Nephron (organoid): ENCODE data around the gene JAZF1.
A peak's percentile ranks its signal among the peaks of the same experiment; 100 is the strongest.

Experiments
- H3K27ac Mint-ChIP-seq, 3 experiments: 2 replicates each; pipeline ENCODE4 v1.8.0; 2020; ENCODE audit warnings: mixed read lengths in 3 of 3, mild to moderate bottlenecking in 2 of 3, moderate library complexity in 1 of 3
- H3K27me3 Mint-ChIP-seq: 2 replicates; pipeline ENCODE4 v1.8.0; 2021; ENCODE audit warnings: low read depth, mild to moderate bottlenecking, moderate library complexity, mixed read lengths
- H3K36me3 Mint-ChIP-seq: 2 replicates; pipeline ENCODE4 v1.8.0; 2020; ENCODE audit warnings: low read depth, mixed read lengths
- H3K4me1 Mint-ChIP-seq: 2 replicates; pipeline ENCODE4 v1.8.0; 2020; ENCODE audit warnings: mixed read lengths
- H3K4me3 Mint-ChIP-seq, 3 experiments: 2 replicates each; pipeline ENCODE4 v1.8.0; 2020; ENCODE audit warnings: mild to moderate bottlenecking in 3 of 3, mixed read lengths in 3 of 3, moderate library complexity in 2 of 3
- H3K9me3 Mint-ChIP-seq: 2 replicates; pipeline ENCODE4 v1.8.0; 2020; ENCODE audit warnings: mixed read lengths
- TF ChIP-seq, protein P1 (sequence below), 3 experiments: fragments of 200-600 bp; sonication (generic); IDR thresholded peaks; one replicate each; pipeline ENCODE4 v1.5.0; 2021; ENCODE audit warnings: antibody characterized with exemption in 3 of 3; ENCODE audit not compliant: unreplicated experiment in 3 of 3

The JAZF1 gene

DNA sequence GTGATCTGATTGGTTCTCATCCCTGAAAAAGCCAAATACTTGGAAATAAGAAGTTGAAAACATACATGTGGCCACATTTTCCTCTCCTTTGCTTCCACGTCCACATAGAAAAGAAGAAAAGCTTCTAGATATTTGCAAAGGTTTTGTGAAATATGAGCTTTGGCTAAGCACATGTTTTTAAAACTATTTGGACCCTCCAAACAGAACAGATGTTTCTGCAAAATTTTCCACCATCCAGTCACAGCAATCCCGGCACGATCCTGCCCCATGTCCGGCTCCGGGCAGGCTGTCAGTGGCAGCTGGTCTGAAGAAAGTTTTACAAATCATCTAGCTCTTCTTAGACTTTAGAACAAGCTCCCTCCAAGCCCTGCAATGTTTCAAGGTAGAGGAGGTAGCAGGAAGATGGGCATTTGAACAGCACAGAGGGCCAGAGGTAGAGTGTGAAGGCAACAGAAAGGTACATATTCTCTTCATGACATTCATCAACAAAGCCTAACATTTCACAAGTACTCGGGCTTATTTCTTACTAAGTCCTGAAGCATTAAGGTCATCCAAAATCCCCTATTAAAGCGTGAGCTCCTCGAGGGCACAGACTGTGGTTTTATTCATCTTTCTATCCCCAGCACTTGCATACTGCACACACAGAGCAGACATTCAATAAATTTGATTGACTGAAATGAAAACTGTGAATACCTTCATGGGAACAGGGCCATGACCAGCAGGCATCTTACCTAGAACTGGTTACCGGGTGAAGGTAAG, 110.1 kb downstream of the JAZF1 start:
- no peaks in the 10 kb centered on the region for H3K36me3 Mint-ChIP-seq
- TF ChIP-seq, protein P1, sequence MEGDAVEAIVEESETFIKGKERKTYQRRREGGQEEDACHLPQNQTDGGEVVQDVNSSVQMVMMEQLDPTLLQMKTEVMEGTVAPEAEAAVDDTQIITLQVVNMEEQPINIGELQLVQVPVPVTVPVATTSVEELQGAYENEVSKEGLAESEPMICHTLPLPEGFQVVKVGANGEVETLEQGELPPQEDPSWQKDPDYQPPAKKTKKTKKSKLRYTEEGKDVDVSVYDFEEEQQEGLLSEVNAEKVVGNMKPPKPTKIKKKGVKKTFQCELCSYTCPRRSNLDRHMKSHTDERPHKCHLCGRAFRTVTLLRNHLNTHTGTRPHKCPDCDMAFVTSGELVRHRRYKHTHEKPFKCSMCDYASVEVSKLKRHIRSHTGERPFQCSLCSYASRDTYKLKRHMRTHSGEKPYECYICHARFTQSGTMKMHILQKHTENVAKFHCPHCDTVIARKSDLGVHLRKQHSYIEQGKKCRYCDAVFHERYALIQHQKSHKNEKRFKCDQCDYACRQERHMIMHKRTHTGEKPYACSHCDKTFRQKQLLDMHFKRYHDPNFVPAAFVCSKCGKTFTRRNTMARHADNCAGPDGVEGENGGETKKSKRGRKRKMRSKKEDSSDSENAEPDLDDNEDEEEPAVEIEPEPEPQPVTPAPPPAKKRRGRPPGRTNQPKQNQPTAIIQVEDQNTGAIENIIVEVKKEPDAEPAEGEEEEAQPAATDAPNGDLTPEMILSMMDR (IDR thresholded peaks at IDR 0.05; ENCODE audit: unreplicated experiment in 3 of 3), result no peak
- H3K9me3 Mint-ChIP-seq, result no peaks in the 10 kb centered on the region
- H3K27ac Mint-ChIP-seq, result peak overlapping the region; percentile 86 to 100 (median 94)
- peaks cover 54% of the 10 kb centered on the region for H3K4me1 Mint-ChIP-seq
- peak overlapping the region in 2 of 3 experiments; percentile 52 to 72 for H3K4me3 Mint-ChIP-seq
- no peaks in the 10 kb centered on the region for H3K27me3 Mint-ChIP-seq

GRCh38 chr7:28069807-28070206, 110.8 kb downstream of the JAZF1 start:
- TF ChIP-seq, protein P1 (IDR thresholded peaks at IDR 0.05; ENCODE audit: unreplicated experiment in 3 of 3), result no peak
- peak overlapping the region; percentile 5 to 72 (median 23) for H3K4me3 Mint-ChIP-seq
- H3K27ac Mint-ChIP-seq, result peak overlapping the region; percentile 86 to 100 (median 94)
- no peaks in the 10 kb centered on the region for H3K9me3 Mint-ChIP-seq
- no peaks in the 10 kb centered on the region for H3K36me3 Mint-ChIP-seq
- H3K27me3 Mint-ChIP-seq, result no peaks in the 10 kb centered on the region
- peaks cover 58% of the 10 kb centered on the region for H3K4me1 Mint-ChIP-seq

GRCh38 chr7:28069388-28069787, 111.2 kb downstream of the JAZF1 start:
- Mint-ChIP-seq H3K9me3 (no peaks in the 10 kb centered on the region), H3K27ac (peak overlapping the region; percentile 86 to 100 (median 94)), H3K27me3 (no peaks in the 10 kb centered on the region), H3K4me1 (peaks cover 60% of the 10 kb centered on the region), H3K4me3 (no peak overlapping the region), H3K36me3 (no peaks in the 10 kb centered on the region)
- TF ChIP-seq, protein P1 (IDR thresholded peaks at IDR 0.05; ENCODE audit: unreplicated experiment in 3 of 3), result no peak

DNA sequence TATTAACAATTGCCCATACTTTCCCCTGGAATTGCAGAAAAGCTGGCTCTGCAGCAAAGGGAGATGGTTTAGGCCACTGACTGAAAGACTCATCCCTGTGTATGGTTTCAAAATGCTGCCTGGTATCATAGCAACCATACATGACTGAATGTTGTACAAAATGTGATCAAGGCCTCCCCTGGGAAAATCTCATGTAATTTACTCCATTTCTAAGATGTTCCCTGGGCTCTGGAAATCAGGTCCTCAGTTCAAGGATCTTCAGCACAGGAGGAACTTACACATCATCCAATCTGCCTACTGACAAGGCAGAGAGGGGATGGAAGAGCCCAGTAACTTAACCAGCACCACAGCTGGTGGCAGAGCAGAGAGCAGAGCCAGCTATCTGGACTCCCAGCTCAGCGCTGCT, 111.8 kb downstream of the JAZF1 start:
- Mint-ChIP-seq H3K27ac (peak overlapping the region; percentile 70 to 100 (median 94)), H3K27me3 (no peaks in the 10 kb centered on the region), H3K4me1 (peaks cover 65% of the 10 kb centered on the region), H3K9me3 (no peaks in the 10 kb centered on the region), H3K36me3 (no peaks in the 10 kb centered on the region), H3K4me3 (no peak overlapping the region)
- TF ChIP-seq, protein P1 (IDR thresholded peaks at IDR 0.05; ENCODE audit: unreplicated experiment in 3 of 3), result no peak

DNA sequence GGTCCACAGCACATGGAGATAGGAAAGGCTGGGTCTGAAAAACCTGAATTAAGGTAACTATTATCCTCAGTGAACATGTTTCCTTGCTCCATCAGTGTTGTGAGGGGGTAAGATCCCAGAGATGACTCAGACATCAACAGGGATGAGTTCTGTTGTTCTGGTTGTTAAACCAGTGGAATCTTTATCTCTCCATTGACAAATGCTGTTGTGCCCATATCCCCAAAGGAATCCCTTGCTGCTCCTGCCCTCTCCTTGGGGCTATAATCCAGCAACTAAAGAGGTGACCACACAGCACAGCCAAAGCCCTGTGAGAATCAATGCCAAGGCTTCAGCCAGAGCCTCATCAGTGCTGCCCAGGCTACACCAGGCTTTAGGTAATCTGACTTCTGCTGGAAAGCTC, 113.4 kb downstream of the JAZF1 start:
- H3K9me3 Mint-ChIP-seq, result no peaks in the 10 kb centered on the region
- no peak overlapping the region for H3K4me3 Mint-ChIP-seq
- peaks cover 62% of the 10 kb centered on the region for H3K4me1 Mint-ChIP-seq
- TF ChIP-seq, protein P1 (IDR thresholded peaks at IDR 0.05; ENCODE audit: unreplicated experiment in 3 of 3), result no peak
- H3K27ac Mint-ChIP-seq, result peak overlapping the region in 1 of 3 experiments; percentile 56
- no peaks in the 10 kb centered on the region for H3K27me3 Mint-ChIP-seq
- no peaks in the 10 kb centered on the region for H3K36me3 Mint-ChIP-seq
